Measurements from ENCODE around the gene ABTB2.

GRCh38 chr11:34209809-34210208 is 148.0 kb downstream of the ABTB2 start:
- no peak for TF ChIP-seq REST (IDR thresholded peaks at IDR 0.05; ENCODE audit: insufficient read depth in 1 of 2, low read depth in 2 of 2, low read length in 2 of 2)
- TF ChIP-seq FOXP2 (optimal IDR thresholded peaks at IDR 0.05; ENCODE audit: borderline replicate concordance, extremely low read depth, extremely low read length, insufficient read depth): no peak

Data from PFSK-1 (cell line).